ENCODE results near the gene OR8S1. TPM values are rescaled to one million over a fixed set of nuclear protein-coding genes. Genes with fewer than 3 reads are reported as not detected.

OR8S1 gene
- total and polyA plus RNA-seq, 2 of the 8 experiments (the other 6 are each of a cell fraction or from before 2014, with no cell fraction given) = not detected

DNA sequence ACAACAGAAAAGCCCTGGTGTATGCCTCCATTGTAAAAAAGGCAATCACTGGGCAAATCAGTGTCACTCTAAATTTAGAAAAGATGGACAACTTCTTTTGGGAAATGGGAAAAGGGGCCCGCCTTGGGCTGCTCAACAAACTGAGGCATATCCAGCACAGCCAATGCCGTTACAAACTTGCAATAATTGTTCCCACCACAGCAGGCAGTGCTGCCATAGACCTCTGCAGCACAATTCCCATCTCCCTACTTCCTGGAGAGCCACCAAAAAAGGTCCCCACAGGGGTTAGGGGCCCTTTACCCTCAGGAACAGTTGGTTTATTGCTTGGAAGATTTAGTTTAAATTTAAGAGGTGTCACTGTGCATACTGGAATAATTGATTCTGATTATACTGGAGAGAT, 16.4 kb upstream of the OR8S1 start (continued):
- TF ChIP-seq EZH2 (IDR thresholded peaks at IDR 0.05; ENCODE audit: low read depth, low read length, severe bottlenecking) (no peak), SP1 (IDR thresholded peaks at IDR 0.05; ENCODE audit: low read depth, low read length) (no peak), TBP (IDR thresholded peaks at IDR 0.05; ENCODE audit: low read depth, low read length) (no peak), CBX5 (IDR thresholded peaks at IDR 0.05; ENCODE audit: low read depth, low read length) (no peak), NANOG (IDR thresholded peaks at IDR 0.05; ENCODE audit: insufficient read depth, low read depth, low read length, poor library complexity, severe bottlenecking) (no peak)

Measured in H1 (cell line).